OCI-LY7 (cell line): ENCODE results near the gene SLC16A8. TPM values are rescaled to one million over a fixed set of nuclear protein-coding genes. Genes with fewer than 3 reads are reported as not detected.

Experiments
- BruUV-seq: library from RNA; stranded (reverse); fragments of 400-500 nt; replicated peaks from 2 replicates; lab custom pipeline; 2021; lab: Mats Ljungman, UMichigan
- CTCF ChIA-PET: fragments of 300-600 bp; sonication (Branson Sonifier 250); formaldehyde crosslinking; loops from one replicate; lab custom pipeline; 2022; ENCODE audit warnings: antibody characterized with exemption; ENCODE audit not compliant: unreplicated experiment; lab: Charles Lee
- POLR2A ChIA-PET: fragments of 300-600 bp; sonication (Branson Sonifier 250); formaldehyde crosslinking; loops from one replicate; lab custom pipeline; 2022; ENCODE audit warnings: antibody characterized with exemption; lab: Charles Lee
- DNase-seq: peaks from one replicate; pipeline ENCODE4 v3.0.0-alpha.2; 2015; ENCODE audit warnings: low spot score
- H2AFZ ChIP-seq: fragments of 200-600 bp; sonication (generic), shearing (Covaris generic); 2 replicates; pipeline ENCODE4 v1.6.1; 2014; ENCODE audit warnings: mild to moderate bottlenecking, antibody characterized with exemption, low read length, moderate library complexity
- H3K27ac ChIP-seq: fragments of 200-600 bp; sonication (generic); 2 replicates; pipeline ENCODE4 v1.5.1; 2014; ENCODE audit warnings: mixed run types, low read depth, mild to moderate bottlenecking, moderate library complexity, low read length, inconsistent platforms; ENCODE audit not compliant: poor library complexity, severe bottlenecking
- H3K36me3 ChIP-seq: fragments of 200-600 bp; sonication (generic); 2 replicates; pipeline ENCODE4 v1.6.1; 2014; ENCODE audit warnings: mild to moderate bottlenecking, antibody characterized with exemption, low read length, moderate library complexity, mixed read lengths; ENCODE audit not compliant: insufficient read depth
- H3K4me1 ChIP-seq: fragments of 200-600 bp; sonication (generic); 2 replicates; pipeline ENCODE4 v1.5.1; 2014; ENCODE audit warnings: mild to moderate bottlenecking, low read length; ENCODE audit not compliant: insufficient read depth, poor library complexity, severe bottlenecking
- H3K4me2 ChIP-seq: fragments of 200-600 bp; sonication (generic); 2 replicates; pipeline ENCODE4 v1.6.1; 2014; ENCODE audit warnings: mild to moderate bottlenecking, low read length
- H3K4me3 ChIP-seq: fragments of 200-600 bp; sonication (generic); 2 replicates; pipeline ENCODE4 v1.5.1; 2014; ENCODE audit warnings: mild to moderate bottlenecking, low read depth, low read length; ENCODE audit not compliant: poor library complexity, severe bottlenecking
- H3K79me2 ChIP-seq: fragments of 200-600 bp; sonication (generic); 2 replicates; pipeline ENCODE4 v1.6.1; 2016; ENCODE audit warnings: low read depth, mild to moderate bottlenecking, low read length, moderate library complexity, mixed read lengths; ENCODE audit not compliant: insufficient read depth
- H3K9me2 ChIP-seq: fragments of 200-600 bp; sonication (generic); 2 replicates; pipeline ENCODE4 v1.6.1; 2016; ENCODE audit warnings: mild to moderate bottlenecking, low read length, mixed read lengths; ENCODE audit not compliant: insufficient read depth
- H3K9me3 ChIP-seq: fragments of 200-600 bp; sonication (generic); 2 replicates; pipeline ENCODE4 v1.6.1; 2014; ENCODE audit warnings: mild to moderate bottlenecking, mixed run types, low read length, mixed read lengths
- H4K20me1 ChIP-seq: fragments of 200-600 bp; sonication (generic); 2 replicates; pipeline ENCODE4 v1.6.1; 2014; ENCODE audit warnings: mild to moderate bottlenecking, antibody characterized with exemption, low read length, moderate library complexity, mixed read lengths; ENCODE audit not compliant: insufficient read depth
- EZH2phosphoT487 ChIP-seq: fragments of 200-600 bp; sonication (generic); IDR thresholded peaks from 2 replicates; pipeline ENCODE4 v1.6.1; 2018; ENCODE audit warnings: low read depth, borderline replicate concordance, mild to moderate bottlenecking, mixed run types, antibody characterized with exemption, low read length, moderate library complexity, mixed read lengths
- intact Hi-C: fragments of 100-400 bp; cut with micrococcal nuclease; formaldehyde crosslinking; loops from one replicate; pipeline ENCODE4 v1.10.0; 2022; ENCODE audit not compliant: unreplicated experiment
- total RNA-seq, 2 experiments: library from RNA; depleted of rRNA in 1 of 2; stranded (reverse); fragments of >200 nt in 1 of 2; shearing (Covaris generic) in 1 of 2; gene quantifications; 2 replicates each; pipeline ENCODE4 v1.2.3, GENCODE V29; 2014 to 2022
- TF ChIP-seq, protein P1 (sequence below): fragments of 200-600 bp; sonication (generic); conservative IDR thresholded peaks from 2 replicates; pipeline ENCODE4 v1.5.1; 2014; ENCODE audit warnings: mild to moderate bottlenecking, antibody characterized with exemption, low read length, moderate library complexity, mixed read lengths

Gene SLC16A8
- total RNA-seq, 2 experiments from 2014 or later: not detected

DNA sequence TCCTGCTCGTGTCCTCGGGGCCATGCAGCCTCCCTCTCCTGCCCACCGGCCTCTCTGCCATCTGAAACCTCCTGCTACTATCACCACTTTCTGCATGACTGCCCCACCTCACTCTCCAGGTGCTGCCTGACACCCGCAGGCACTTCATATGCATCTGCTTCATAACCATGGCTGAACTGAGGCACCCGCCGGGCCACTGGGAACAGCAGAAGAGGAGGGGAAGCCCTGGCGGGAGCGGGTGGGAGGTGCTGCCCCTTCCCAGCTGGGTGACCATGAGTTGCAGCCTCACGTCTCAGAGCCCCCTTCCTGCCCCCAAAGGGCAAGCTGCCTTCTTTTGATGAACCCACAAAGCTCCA lies 48.5 kb downstream of the SLC16A8 start:
- intact Hi-C loops: no loop called here
- peaks cover 14% of the 10 kb centered on the region for H3K4me1 ChIP-seq
- POLR2A ChIA-PET: interaction anchor here (0.7 kb wide), 1 partner anchor 375 kb away, joined by 4 read pairs; no protein-coding TSS in a partner anchor

DNA sequence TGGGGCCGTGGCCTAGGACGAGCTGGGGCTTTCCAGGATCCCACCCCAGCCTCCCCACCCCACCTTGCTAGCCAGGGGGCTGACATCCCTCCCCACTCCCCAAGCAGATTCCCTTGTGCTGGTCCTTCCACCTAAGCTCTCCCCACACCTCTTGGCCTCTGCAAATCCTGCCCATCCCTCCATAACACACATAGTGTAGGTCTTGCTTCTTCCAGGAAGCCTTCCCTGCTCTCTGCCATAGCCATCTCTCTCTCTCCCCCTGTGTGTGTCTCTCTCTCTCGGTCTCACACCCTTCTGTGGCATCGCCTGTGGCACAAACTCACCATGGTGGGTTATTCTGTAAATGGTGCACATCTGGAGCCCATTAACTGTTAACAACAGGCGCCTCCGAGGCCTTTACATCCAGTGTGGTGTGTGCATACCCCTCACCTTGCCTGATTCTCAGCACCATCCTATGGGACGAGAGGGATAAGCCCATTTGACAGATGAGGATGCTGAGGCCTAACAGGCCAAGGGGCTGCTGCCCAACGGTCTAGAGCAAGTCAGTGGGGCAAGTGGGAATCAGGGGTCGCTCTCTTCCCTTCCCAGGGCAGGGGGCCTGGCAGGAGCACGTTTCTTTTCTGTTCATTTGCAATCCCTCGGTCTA lies 49.0 kb downstream of the SLC16A8 start:
- TF ChIP-seq EZH2phosphoT487: no peak
- TF ChIP-seq, protein P1, sequence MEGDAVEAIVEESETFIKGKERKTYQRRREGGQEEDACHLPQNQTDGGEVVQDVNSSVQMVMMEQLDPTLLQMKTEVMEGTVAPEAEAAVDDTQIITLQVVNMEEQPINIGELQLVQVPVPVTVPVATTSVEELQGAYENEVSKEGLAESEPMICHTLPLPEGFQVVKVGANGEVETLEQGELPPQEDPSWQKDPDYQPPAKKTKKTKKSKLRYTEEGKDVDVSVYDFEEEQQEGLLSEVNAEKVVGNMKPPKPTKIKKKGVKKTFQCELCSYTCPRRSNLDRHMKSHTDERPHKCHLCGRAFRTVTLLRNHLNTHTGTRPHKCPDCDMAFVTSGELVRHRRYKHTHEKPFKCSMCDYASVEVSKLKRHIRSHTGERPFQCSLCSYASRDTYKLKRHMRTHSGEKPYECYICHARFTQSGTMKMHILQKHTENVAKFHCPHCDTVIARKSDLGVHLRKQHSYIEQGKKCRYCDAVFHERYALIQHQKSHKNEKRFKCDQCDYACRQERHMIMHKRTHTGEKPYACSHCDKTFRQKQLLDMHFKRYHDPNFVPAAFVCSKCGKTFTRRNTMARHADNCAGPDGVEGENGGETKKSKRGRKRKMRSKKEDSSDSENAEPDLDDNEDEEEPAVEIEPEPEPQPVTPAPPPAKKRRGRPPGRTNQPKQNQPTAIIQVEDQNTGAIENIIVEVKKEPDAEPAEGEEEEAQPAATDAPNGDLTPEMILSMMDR: no peak
- BruUV-seq: no TSS peak
- H3K4me1 ChIP-seq: peaks cover 14% of the 10 kb centered on the region
- no peaks in the 10 kb centered on the region for H3K9me3 ChIP-seq
- no peak overlapping the region for H3K4me3 ChIP-seq
- H3K4me2 ChIP-seq: no peak overlapping the region
- CTCF ChIA-PET: no interaction called here
- H3K27ac ChIP-seq: no peak overlapping the region
- H3K36me3 ChIP-seq: no peaks in the 10 kb centered on the region
- DNase-seq: no peak
- H4K20me1 ChIP-seq: no peaks in the 10 kb centered on the region
- no peak overlapping the region for H2AFZ ChIP-seq
- no peaks in the 10 kb centered on the region for H3K9me2 ChIP-seq
- POLR2A ChIA-PET: interaction anchor here (0.6 to 0.7 kb wide), 2 partner anchors 207 to 376 kb away, joined by 4 to 7 read pairs; no protein-coding TSS in a partner anchor
- H3K79me2 ChIP-seq: no peaks in the 10 kb centered on the region
- intact Hi-C loops: no loop called here

More for the DNA sequence above, 48.5 kb downstream of the SLC16A8 start:
- TF ChIP-seq, protein P1: no peak
- TF ChIP-seq EZH2phosphoT487: no peak
- Histone ChIP-seq H4K20me1 (no peaks in the 10 kb centered on the region), H3K27ac (no peak overlapping the region), H3K9me3 (no peaks in the 10 kb centered on the region), H3K79me2 (no peaks in the 10 kb centered on the region), H3K9me2 (no peaks in the 10 kb centered on the region), H3K4me3 (no peak overlapping the region), H2AFZ (no peak overlapping the region), H3K4me2 (no peak overlapping the region), H3K36me3 (no peaks in the 10 kb centered on the region)
- peak; percentile 22 for DNase-seq
- BruUV-seq: no TSS peak
- CTCF ChIA-PET: no interaction called here

DNA sequence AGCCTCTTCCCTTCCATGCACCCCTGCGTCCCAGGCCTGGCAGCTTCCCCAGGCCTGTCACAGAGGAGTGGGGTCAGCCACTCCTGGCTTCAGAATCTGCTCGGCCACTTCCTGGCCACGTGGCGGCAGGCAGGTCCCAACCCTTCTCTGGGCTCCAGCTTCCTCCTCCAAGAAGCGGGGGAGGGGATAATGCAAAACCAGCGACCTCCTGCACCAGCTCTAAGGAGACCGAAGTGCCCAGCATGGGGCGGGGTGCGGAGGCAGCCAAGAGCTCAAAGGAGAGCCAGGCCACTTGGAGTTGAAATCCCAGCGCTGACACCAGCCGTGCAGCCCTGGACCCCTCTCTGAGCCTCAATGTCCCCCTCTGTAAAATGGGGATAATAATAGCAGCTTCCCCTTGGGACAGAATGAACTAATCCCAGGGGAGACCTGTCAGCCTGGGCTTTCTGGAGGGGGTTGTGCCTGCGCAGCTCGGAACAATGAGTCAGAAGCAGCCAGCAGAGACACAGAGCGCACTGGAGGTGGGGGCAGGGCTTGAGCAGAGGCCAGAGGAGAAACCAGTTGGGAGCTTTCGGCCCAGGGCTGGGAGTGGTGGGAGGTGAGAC lies 49.6 kb downstream of the SLC16A8 start:
- POLR2A ChIA-PET: interaction anchor here (0.6 kb wide), 2 partner anchors 207 to 573 kb away, joined by 4 to 7 read pairs; no protein-coding TSS in a partner anchor

More for the DNA sequence above, 49.6 kb downstream of the SLC16A8 start:
- CTCF ChIA-PET: no interaction called here
- DNase-seq: no peak
- Histone ChIP-seq H3K4me2 (no peak overlapping the region), H3K4me3 (no peak overlapping the region), H3K9me3 (no peaks in the 10 kb centered on the region), H2AFZ (no peak overlapping the region), H4K20me1 (no peaks in the 10 kb centered on the region), H3K79me2 (no peaks in the 10 kb centered on the region), H3K36me3 (no peaks in the 10 kb centered on the region), H3K27ac (no peak overlapping the region), H3K4me1 (peaks cover 14% of the 10 kb centered on the region), H3K9me2 (no peaks in the 10 kb centered on the region)
- no peak for TF ChIP-seq EZH2phosphoT487
- TF ChIP-seq, protein P1: no peak
- intact Hi-C loops: no loop called here
- no TSS peak for BruUV-seq
